Subcutaneous adipose tissue (tissue), 4 donors: ENCODE data around the gene POLR1D. TPM values are rescaled to one million over a fixed set of nuclear protein-coding genes. Genes with fewer than 3 reads are reported as not detected.

Source experiments
- CTCF ChIP-seq: fragments of 450-650 bp; IDR thresholded peaks from one replicate; pipeline ENCODE4 v1.5.1; 2016; ENCODE audit warnings: low read depth, mild to moderate bottlenecking, control low read depth, antibody characterized with exemption, moderate library complexity
- total RNA-seq, 4 donors: library from RNA; depleted of rRNA; stranded (reverse); fragments of >200 nt; gene quantifications; one replicate each; pipeline ENCODE4 v1.1.0, GENCODE V29; 2016

POLR1D gene
- total RNA-seq, 4 donors from 2014 or later = 78.0 to 105 (median 92.1) TPM

DNA sequence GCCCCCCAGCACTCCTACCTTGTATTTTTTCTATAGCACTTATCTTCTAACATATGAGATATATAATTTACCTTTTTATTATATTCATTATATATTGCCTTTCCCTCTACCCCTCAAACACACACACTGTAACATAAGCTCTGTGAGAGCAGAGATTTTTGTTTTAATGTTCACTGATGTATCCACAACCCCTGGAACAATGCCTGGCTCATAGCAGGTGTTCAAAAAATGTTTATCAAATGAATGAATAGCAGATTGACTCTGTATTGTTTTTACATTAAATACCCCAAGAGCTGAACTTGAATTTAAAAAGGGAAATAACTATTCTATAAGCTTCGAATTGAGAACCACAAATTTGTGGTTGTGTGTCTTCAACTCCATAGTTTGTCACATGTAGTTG, 11.0 kb downstream of the POLR1D start:
- TF ChIP-seq CTCF = no peak

DNA sequence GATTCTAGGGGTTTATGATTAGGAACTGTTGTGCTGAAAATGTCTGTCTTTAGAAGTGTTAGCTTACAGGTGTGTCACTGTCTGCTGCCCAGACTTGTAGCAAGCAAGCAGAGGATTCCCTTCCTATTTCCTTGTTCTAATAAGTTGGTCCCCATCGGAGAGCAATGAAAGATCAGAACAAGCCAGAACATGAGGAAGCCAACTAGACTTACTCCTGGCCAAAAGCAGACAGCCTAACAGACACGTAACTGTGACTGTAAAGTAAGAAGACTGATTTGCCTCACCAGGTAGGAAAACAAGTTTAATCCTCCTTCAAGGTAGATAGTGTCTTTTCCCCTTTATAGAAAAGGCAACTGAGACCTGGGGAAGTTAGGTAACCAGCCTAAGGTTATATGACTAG, 12.5 kb downstream of the POLR1D start:
- no peak for TF ChIP-seq CTCF

GRCh38 chr13:27634791-27635190, 13.1 kb downstream of the POLR1D start:
- TF ChIP-seq CTCF = no peak

GRCh38 chr13:27635266-27635665, 13.6 kb downstream of the POLR1D start:
- TF ChIP-seq CTCF = no peak

- TF ChIP-seq CTCF = no peak
Measured at GRCh38 chr13:27636589-27637288, 15.0 kb downstream of the POLR1D start.

DNA sequence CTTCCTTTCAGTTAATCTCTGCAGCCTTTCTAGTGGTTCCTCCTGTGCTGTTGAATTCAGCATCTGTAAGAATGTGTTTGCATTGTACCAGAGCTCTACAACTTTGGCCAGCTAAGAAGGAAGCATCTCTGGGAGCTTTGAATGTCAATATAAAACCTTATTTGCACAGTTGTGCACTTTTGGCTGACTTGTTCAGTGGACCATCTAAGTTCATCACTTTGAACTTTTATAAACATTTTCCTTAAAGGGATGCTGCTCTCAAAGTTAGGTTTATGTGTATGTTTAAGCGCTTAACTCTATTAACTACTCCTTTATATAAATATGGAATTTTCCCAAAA, 15.6 kb downstream of the POLR1D start:
- TF ChIP-seq CTCF = no peak

DNA sequence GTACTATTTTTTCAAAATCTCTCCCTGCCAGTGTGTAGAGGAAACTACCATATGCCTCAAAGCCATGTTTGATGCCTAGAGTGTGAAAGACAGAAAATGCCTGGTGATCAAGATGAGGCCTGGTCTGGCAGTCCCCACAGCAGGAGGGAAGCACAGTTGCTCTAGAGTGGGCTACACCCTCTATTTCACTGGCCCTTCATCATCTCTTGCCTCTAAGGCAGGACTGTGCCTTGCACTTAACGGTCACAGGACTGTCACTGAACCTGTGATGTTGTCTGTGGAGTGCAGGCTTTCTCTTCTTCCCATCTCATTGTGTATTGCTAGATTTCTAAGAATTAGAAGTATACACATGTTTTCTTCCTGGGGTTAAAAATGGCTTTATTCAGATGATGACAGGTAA, 16.3 kb downstream of the POLR1D start:
- no peak for TF ChIP-seq CTCF
